ENCODE data around the gene HOXC11.

The HOXC11 gene

GRCh38 chr12:53976172-53976822 is 3.4 kb downstream of the HOXC11 start:
- TF ChIP-seq CTCF (IDR thresholded peaks at IDR 0.05; ENCODE audit: low read depth, low read length) = no peak

GRCh38 chr12:53976823-53977595 is 4.1 kb downstream of the HOXC11 start:
- TF ChIP-seq CTCF (IDR thresholded peaks at IDR 0.05; ENCODE audit: low read depth, low read length) = no peak
- H3K4me3 ChIP-seq (ENCODE audit: low read depth, low read length) = no peak overlapping the region

More at GRCh38 chr12:53976172-53976822, 3.4 kb downstream of the HOXC11 start:
- no peak overlapping the region for H3K4me3 ChIP-seq (ENCODE audit: low read depth, low read length)

- no peak overlapping the region for H3K4me3 ChIP-seq (ENCODE audit: low read depth, low read length)
- no peak for TF ChIP-seq CTCF (IDR thresholded peaks at IDR 0.05; ENCODE audit: low read depth, low read length)
Measured at GRCh38 chr12:53977596-53978445, 4.9 kb downstream of the HOXC11 start.

- no peak for TF ChIP-seq CTCF (IDR thresholded peaks at IDR 0.05; ENCODE audit: low read depth, low read length)
Measured at GRCh38 chr12:53978477-53979356, 5.8 kb downstream of the HOXC11 start.

GRCh38 chr12:53980104-53980801 is 7.3 kb downstream of the HOXC11 start:
- H3K4me3 ChIP-seq (ENCODE audit: low read depth, low read length) = no peak overlapping the region
- TF ChIP-seq CTCF (IDR thresholded peaks at IDR 0.05; ENCODE audit: low read depth, low read length) = no peak

More at GRCh38 chr12:53978477-53979356, 5.8 kb downstream of the HOXC11 start:
- H3K4me3 ChIP-seq (ENCODE audit: low read depth, low read length) = no peak overlapping the region

- no peak for TF ChIP-seq CTCF (IDR thresholded peaks at IDR 0.05; ENCODE audit: low read depth, low read length)
- no peak overlapping the region for H3K4me3 ChIP-seq (ENCODE audit: low read depth, low read length)
Measured at GRCh38 chr12:53980802-53981496, 8.0 kb downstream of the HOXC11 start.

Measured in WI38 (cell line).